GM12878 (cell line): Measurements from ENCODE around the gene SIN3B.

ENCODE experiments used
- EZH2 ChIP-seq: IDR thresholded peaks from 2 replicates; pipeline ENCODE4 v1.6.1; 2012; ENCODE audit warnings: low read depth, mild to moderate bottlenecking, control low read depth, inconsistent platforms, low read length, borderline replicate concordance; ENCODE audit not compliant: control insufficient read depth
- ZNF622 ChIP-seq: fragments of 450-650 bp; IDR thresholded peaks from 2 replicates; pipeline ENCODE4 v1.6.1; 2017; ENCODE audit warnings: mild to moderate bottlenecking, inconsistent platforms
- TF ChIP-seq, protein P1 (sequence below), 3 experiments: IDR thresholded peaks in 2 of 3; conservative IDR thresholded peaks in 1 of 3; 2 replicates each; pipeline ENCODE4 v1.5.1; 2011; ENCODE audit warnings: low read depth in 3 of 3, low read length in 3 of 3, mild to moderate bottlenecking in 3 of 3, control low read depth in 2 of 3, moderate library complexity in 2 of 3, inconsistent platforms in 1 of 3, mixed read lengths in 1 of 3; ENCODE audit not compliant: control insufficient read depth in 2 of 3, insufficient read depth in 1 of 3; ENCODE audit errors: extremely low read depth in 1 of 3

DNA sequence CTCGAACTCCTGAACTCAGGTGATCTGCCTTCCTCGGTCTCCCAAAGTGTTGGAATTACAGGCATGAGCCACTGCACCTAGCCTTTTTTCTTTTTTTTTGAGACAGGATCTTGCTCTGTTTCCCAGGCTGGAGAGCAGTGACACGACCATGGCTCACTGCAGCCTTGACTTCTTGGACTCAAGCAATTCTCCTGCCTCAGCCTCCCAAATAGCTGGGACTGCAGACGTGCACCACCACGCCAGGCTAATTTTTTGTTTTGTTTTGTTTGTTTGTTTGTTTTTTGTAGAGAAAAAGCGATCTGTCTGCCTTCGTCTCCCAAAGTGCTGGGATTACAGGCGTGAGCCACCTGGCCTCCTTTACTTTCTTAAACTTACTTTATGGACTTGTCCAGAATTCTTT is 6.5 kb upstream of the SIN3B start:
- TF ChIP-seq EZH2 (no peak), ZNF622 (no peak)
- TF ChIP-seq, protein P1, sequence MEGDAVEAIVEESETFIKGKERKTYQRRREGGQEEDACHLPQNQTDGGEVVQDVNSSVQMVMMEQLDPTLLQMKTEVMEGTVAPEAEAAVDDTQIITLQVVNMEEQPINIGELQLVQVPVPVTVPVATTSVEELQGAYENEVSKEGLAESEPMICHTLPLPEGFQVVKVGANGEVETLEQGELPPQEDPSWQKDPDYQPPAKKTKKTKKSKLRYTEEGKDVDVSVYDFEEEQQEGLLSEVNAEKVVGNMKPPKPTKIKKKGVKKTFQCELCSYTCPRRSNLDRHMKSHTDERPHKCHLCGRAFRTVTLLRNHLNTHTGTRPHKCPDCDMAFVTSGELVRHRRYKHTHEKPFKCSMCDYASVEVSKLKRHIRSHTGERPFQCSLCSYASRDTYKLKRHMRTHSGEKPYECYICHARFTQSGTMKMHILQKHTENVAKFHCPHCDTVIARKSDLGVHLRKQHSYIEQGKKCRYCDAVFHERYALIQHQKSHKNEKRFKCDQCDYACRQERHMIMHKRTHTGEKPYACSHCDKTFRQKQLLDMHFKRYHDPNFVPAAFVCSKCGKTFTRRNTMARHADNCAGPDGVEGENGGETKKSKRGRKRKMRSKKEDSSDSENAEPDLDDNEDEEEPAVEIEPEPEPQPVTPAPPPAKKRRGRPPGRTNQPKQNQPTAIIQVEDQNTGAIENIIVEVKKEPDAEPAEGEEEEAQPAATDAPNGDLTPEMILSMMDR (IDR thresholded peaks at IDR 0.05 in 2 of 3, conservative IDR thresholded peaks at IDR 0.05 in 1 of 3; ENCODE audit: control insufficient read depth in 2 of 3, extremely low read depth in 1 of 3, insufficient read depth in 1 of 3, low read depth in 3 of 3, low read length in 3 of 3) = no peak
